ENCODE measurements around the gene CLASRP.

Gene CLASRP

GRCh38 chr19:45095496-45096413 is 56.9 kb downstream of the CLASRP start:
- H3K27me3 ChIP-seq (ENCODE audit: insufficient read depth, poor library complexity, severe bottlenecking): no peaks in the 10 kb centered on the region
- H3K4me3 ChIP-seq (ENCODE audit: severe bottlenecking): no peak overlapping the region
- H3K9me3 ChIP-seq (ENCODE audit: severe bottlenecking): no peaks in the 10 kb centered on the region
- DNase-seq (ENCODE audit: low spot score): no peak
- TF ChIP-seq, protein P1, sequence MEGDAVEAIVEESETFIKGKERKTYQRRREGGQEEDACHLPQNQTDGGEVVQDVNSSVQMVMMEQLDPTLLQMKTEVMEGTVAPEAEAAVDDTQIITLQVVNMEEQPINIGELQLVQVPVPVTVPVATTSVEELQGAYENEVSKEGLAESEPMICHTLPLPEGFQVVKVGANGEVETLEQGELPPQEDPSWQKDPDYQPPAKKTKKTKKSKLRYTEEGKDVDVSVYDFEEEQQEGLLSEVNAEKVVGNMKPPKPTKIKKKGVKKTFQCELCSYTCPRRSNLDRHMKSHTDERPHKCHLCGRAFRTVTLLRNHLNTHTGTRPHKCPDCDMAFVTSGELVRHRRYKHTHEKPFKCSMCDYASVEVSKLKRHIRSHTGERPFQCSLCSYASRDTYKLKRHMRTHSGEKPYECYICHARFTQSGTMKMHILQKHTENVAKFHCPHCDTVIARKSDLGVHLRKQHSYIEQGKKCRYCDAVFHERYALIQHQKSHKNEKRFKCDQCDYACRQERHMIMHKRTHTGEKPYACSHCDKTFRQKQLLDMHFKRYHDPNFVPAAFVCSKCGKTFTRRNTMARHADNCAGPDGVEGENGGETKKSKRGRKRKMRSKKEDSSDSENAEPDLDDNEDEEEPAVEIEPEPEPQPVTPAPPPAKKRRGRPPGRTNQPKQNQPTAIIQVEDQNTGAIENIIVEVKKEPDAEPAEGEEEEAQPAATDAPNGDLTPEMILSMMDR (IDR thresholded peaks at IDR 0.05; ENCODE audit: poor library complexity, severe bottlenecking): no peak
- H3K36me3 ChIP-seq (ENCODE audit: low read depth): peaks cover 3% of the 10 kb centered on the region
- peaks cover 20% of the 10 kb centered on the region for H3K4me1 ChIP-seq (ENCODE audit: insufficient read depth, poor library complexity, severe bottlenecking)
- no peak overlapping the region for H3K27ac ChIP-seq (ENCODE audit: poor library complexity, severe bottlenecking)
- no peak for ATAC-seq (ENCODE audit: low read depth)

DNA sequence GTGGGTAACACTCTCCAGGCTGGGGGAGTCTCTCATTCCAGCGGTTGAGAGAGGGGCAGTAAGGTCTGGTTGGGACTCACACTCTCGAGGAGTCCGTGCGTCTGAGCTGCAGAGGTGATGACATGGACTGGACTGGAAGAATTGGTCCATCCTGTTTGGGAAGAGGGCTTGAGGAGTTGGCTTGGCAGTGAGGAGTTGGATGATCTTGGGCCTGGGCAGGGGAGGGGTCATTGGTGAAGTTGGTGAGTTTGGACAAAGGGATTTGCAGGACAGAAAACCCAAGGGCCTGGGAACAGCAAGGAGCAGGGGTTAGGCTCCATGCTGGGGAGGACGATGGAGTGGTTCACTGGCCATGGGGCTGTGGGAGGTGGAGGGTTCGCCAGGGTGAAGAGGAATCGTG is 57.9 kb downstream of the CLASRP start:
- no peaks in the 10 kb centered on the region for H3K9me3 ChIP-seq (ENCODE audit: severe bottlenecking)
- TF ChIP-seq, protein P1 (IDR thresholded peaks at IDR 0.05; ENCODE audit: poor library complexity, severe bottlenecking): no peak
- no peak overlapping the region for H3K4me3 ChIP-seq (ENCODE audit: severe bottlenecking)
- H3K27ac ChIP-seq (ENCODE audit: poor library complexity, severe bottlenecking): no peak overlapping the region
- peaks cover 20% of the 10 kb centered on the region for H3K4me1 ChIP-seq (ENCODE audit: insufficient read depth, poor library complexity, severe bottlenecking)
- H3K27me3 ChIP-seq (ENCODE audit: insufficient read depth, poor library complexity, severe bottlenecking): no peaks in the 10 kb centered on the region
- no peak for DNase-seq (ENCODE audit: low spot score)
- no peaks in the 10 kb centered on the region; the same call in 1 of the 2 replicates for H3K36me3 ChIP-seq (ENCODE audit: low read depth)
- no peak for ATAC-seq (ENCODE audit: low read depth)

DNA sequence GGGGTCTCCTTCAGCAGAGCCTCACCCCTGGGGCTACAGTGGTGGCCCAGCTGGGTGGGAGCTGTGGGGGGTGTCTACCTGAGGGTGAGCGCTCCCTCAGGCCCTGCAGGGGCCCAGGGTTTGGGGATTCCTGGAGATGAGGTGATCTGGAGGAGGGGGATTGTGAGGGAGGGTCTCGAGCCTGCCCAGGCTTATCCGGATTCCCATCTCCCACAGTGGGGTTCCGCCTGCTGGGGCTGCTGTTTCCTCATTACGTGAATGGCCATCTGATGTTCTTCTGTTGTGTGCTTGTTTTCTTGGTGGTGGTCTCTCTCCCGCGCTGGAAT is 58.6 kb downstream of the CLASRP start:
- H3K9me3 ChIP-seq (ENCODE audit: severe bottlenecking): no peaks in the 10 kb centered on the region
- H3K27ac ChIP-seq (ENCODE audit: poor library complexity, severe bottlenecking): peak overlapping the region; percentile 48
- no peaks in the 10 kb centered on the region; the same call in 1 of the 2 replicates for H3K36me3 ChIP-seq (ENCODE audit: low read depth)
- no peaks in the 10 kb centered on the region for H3K27me3 ChIP-seq (ENCODE audit: insufficient read depth, poor library complexity, severe bottlenecking)
- DNase-seq (ENCODE audit: low spot score) (no peak), ATAC-seq (ENCODE audit: low read depth) (no peak)
- H3K4me1 ChIP-seq (ENCODE audit: insufficient read depth, poor library complexity, severe bottlenecking): peaks cover 20% of the 10 kb centered on the region
- TF ChIP-seq, protein P1 (IDR thresholded peaks at IDR 0.05; ENCODE audit: poor library complexity, severe bottlenecking): no peak
- no peak overlapping the region for H3K4me3 ChIP-seq (ENCODE audit: severe bottlenecking)

GRCh38 chr19:45097776-45098520 is 59.1 kb downstream of the CLASRP start:
- H3K27ac ChIP-seq (ENCODE audit: poor library complexity, severe bottlenecking): peak overlapping the region; percentile 48
- DNase-seq (ENCODE audit: low spot score) (no peak), ATAC-seq (ENCODE audit: low read depth) (peak; percentile 93)
- H3K4me1 ChIP-seq (ENCODE audit: insufficient read depth, poor library complexity, severe bottlenecking): peaks cover 20% of the 10 kb centered on the region
- no peaks in the 10 kb centered on the region for H3K27me3 ChIP-seq (ENCODE audit: insufficient read depth, poor library complexity, severe bottlenecking)
- no peaks in the 10 kb centered on the region for H3K9me3 ChIP-seq (ENCODE audit: severe bottlenecking)
- no peaks in the 10 kb centered on the region; the same call in 1 of the 2 replicates for H3K36me3 ChIP-seq (ENCODE audit: low read depth)
- no peak overlapping the region for H3K4me3 ChIP-seq (ENCODE audit: severe bottlenecking)
- TF ChIP-seq, protein P1 (IDR thresholded peaks at IDR 0.05; ENCODE audit: poor library complexity, severe bottlenecking): no peak
